ENCODE measurements around the gene OSTM1.
"Not testable (repeated sequence)": the region's sequence is repeated elsewhere in the genome, so short reads cannot be mapped to it uniquely, and the experiment has no call there.

Gene OSTM1

DNA sequence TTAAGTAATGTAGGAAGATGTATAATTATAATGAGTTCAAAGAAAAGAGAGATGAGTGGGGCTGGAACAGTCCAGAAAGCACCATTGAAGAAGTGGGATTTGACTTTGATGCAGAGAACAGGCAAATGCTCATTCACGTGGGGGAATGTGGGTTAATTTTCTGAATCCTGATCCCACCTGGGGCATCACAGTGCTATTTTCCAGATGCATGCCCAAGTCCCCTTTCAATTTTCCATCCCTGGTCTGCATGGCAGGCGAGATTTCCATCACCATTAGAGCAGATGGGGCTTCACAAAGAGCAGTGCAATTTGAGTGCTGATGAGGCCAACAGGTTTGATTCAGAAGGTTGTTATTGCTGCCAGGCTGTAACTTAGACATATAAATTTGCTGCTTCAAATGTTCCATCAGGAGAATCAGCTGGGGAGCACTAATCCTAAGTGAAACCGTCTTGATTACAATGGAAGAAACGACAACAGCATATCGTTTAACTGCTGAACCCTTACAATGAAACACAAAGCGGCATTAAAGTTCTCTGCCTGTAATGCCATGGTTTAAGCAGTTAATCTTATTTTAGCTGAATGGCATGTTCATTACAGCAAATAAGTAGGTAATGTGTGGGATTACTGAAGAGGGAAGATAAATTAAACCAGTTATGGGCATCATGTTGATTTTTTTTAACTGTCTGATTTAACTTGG, 45.2 kb downstream of the OSTM1 start:
- no peaks in the 10 kb centered on the region for H3K27me3 ChIP-seq (replicated peaks; ENCODE audit: control insufficient read depth, insufficient read depth, low read length)
- no peak for TF ChIP-seq CTCF (IDR thresholded peaks at IDR 0.05; ENCODE audit: insufficient read depth, low read length, poor library complexity, severe bottlenecking)
- no peak overlapping the region for H3K4me3 ChIP-seq (replicated peaks; ENCODE audit: low read depth, low read length)
- DNase-seq (ENCODE audit: extremely low read depth, insufficient read length), result no peak
- H3K36me3 ChIP-seq (ENCODE audit: control insufficient read depth, insufficient read depth, low read length), result no peaks in the 10 kb centered on the region

GRCh38 chr6:108027594-108027993, 46.9 kb downstream of the OSTM1 start:
- Histone ChIP-seq H3K4me3 (replicated peaks; ENCODE audit: low read depth, low read length) (no peak overlapping the region), H3K27me3 (replicated peaks; ENCODE audit: control insufficient read depth, insufficient read depth, low read length) (no peaks in the 10 kb centered on the region), H3K36me3 (ENCODE audit: control insufficient read depth, insufficient read depth, low read length) (no peaks in the 10 kb centered on the region)
- TF ChIP-seq CTCF (IDR thresholded peaks at IDR 0.05; ENCODE audit: insufficient read depth, low read length, poor library complexity, severe bottlenecking), result no peak
- no peak for DNase-seq (ENCODE audit: extremely low read depth, insufficient read length)

- no peaks in the 10 kb centered on the region for H3K27me3 ChIP-seq (replicated peaks; ENCODE audit: control insufficient read depth, insufficient read depth, low read length)
These were observed 47.5 kb downstream of the OSTM1 start for GRCh38 chr6:108027056-108027455.

DNA sequence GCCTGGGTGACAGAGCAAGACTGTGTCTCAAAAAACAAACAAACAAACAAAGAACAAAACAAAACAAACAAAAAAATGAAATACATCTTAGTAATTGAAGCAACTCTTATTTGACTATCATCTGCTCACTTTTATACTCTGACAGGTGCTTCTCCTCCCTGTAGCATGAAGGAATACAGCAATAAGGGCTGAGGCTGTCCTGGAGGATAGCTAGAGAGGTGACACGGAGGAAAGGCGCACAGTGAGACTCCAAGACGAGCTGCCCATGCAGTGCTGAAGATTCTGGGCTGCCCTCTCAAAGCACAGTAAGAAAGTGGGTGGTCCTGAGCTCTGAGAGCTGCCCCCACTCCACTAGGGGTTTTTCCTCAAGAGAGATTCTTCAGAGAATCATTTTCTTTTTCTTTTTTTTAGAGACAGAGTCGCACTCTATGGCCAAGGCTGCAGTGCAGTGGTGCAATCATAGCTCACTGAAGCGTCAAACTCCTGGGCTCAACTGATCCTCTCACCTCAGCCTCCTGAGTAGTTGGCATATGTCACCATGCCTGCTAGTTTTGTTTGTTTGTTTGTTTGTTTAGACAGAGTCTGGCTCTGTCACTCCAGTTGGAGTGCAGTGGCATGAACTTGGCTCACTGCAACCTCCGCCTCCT, 50.0 kb downstream of the OSTM1 start:
- no peaks in the 10 kb centered on the region for H3K36me3 ChIP-seq (ENCODE audit: control insufficient read depth, insufficient read depth, low read length)
- no peak overlapping the region for H3K4me3 ChIP-seq (replicated peaks; ENCODE audit: low read depth, low read length)
- no peak for DNase-seq (ENCODE audit: extremely low read depth, insufficient read length)
- no peak for TF ChIP-seq CTCF (IDR thresholded peaks at IDR 0.05; ENCODE audit: insufficient read depth, low read length, poor library complexity, severe bottlenecking)
- H3K27me3 ChIP-seq (replicated peaks; ENCODE audit: control insufficient read depth, insufficient read depth, low read length), result no peaks in the 10 kb centered on the region

More at GRCh38 chr6:108027056-108027455, 47.5 kb downstream of the OSTM1 start:
- no peak for DNase-seq (ENCODE audit: extremely low read depth, insufficient read length)
- TF ChIP-seq CTCF (IDR thresholded peaks at IDR 0.05; ENCODE audit: insufficient read depth, low read length, poor library complexity, severe bottlenecking), result no peak
- Histone ChIP-seq H3K4me3 (replicated peaks; ENCODE audit: low read depth, low read length) (no peak overlapping the region), H3K36me3 (ENCODE audit: control insufficient read depth, insufficient read depth, low read length) (no peaks in the 10 kb centered on the region)

DNA sequence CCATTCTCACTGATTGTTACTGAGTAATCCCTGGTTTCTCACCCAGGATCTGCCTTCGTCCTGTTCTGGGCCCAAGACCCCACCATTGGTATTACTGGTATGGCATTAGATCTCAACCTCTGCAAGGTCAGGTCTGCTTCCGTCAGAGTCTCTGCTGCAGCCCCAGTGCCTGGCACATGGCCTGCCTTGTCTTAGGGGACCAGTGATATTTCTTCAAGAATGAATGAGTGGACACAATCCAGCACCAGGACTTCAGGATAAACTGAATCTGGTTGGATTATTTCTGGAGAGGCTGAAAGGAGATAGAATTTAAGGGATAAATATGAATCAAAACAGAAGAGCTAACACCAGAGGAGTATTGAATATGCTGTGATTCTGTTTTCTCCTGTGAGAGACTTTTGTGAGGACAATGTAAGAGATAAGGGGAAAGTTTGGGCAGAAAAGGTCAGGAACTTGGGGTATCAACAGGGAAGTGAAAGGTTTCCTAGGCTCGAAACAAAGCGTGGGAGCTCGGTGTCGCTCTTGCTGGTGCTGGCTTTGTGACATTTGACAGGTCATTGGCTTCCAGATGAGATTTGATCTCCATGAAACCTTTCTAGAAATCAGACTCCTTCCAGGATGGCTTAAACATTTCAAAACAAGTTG, 53.9 kb downstream of the OSTM1 start:
- H3K27me3 ChIP-seq (replicated peaks; ENCODE audit: control insufficient read depth, insufficient read depth, low read length), result no peaks in the 10 kb centered on the region
- no peak for DNase-seq (ENCODE audit: extremely low read depth, insufficient read length)

DNA sequence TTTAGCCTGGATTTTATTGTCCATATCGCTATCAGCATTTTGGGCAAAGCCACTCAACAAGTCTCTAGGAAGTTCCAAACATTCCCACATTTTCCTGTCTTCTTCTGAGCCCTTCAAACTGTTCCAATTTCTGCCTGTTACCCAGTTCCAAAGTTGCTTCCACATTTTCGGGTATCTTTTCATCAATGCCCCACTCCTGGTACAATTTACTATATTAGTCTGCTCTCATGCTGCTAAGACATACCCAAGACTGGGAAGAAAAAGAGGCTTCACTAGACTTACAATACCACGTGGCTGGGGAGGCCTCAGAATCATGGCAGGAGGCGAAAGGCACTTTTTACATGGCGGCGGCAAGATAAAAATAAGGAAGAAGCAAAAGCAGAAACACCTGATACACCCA, 58.3 kb downstream of the OSTM1 start:
- not testable (repeated sequence) for H3K36me3 ChIP-seq (ENCODE audit: control insufficient read depth, insufficient read depth, low read length); H3K4me3 ChIP-seq (replicated peaks; ENCODE audit: low read depth, low read length); DNase-seq (ENCODE audit: extremely low read depth, insufficient read length); H3K27me3 ChIP-seq (replicated peaks; ENCODE audit: control insufficient read depth, insufficient read depth, low read length)

More for the DNA sequence above, 53.9 kb downstream of the OSTM1 start:
- Histone ChIP-seq H3K36me3 (ENCODE audit: control insufficient read depth, insufficient read depth, low read length) (no peaks in the 10 kb centered on the region), H3K4me3 (replicated peaks; ENCODE audit: low read depth, low read length) (no peak overlapping the region)
- no peak for TF ChIP-seq CTCF (IDR thresholded peaks at IDR 0.05; ENCODE audit: insufficient read depth, low read length, poor library complexity, severe bottlenecking)

Measured in GM06990 (cell line).